H1 (cell line): ENCODE data around the gene SMAD7. TPM values are rescaled to one million over a fixed set of nuclear protein-coding genes. Genes with fewer than 3 reads are reported as not detected.

Experiments
- CTCF ChIP-seq, 3 experiments: IDR thresholded peaks; 1 replicate in 2 of 3; 2 replicates in 1 of 3; pipeline versions ENCODE4 v1.5.1 to v1.6.1; 2011; ENCODE audit warnings: low read length in 3 of 3, mild to moderate bottlenecking in 3 of 3, inconsistent platforms in 2 of 3, low read depth in 1 of 3, moderate library complexity in 1 of 3; ENCODE audit not compliant: insufficient read depth in 1 of 3; ENCODE audit errors: control extremely low read depth in 1 of 3
- FOSL1 ChIP-seq: IDR thresholded peaks from 2 replicates; pipeline ENCODE4 v1.6.1; 2011; ENCODE audit warnings: mild to moderate bottlenecking, low read depth, low read length, moderate library complexity; ENCODE audit not compliant: insufficient read depth
- polyA plus RNA-seq, 7 experiments: library from polyadenylated mRNA; depleted of rRNA in 3 of 7; stranded (reverse) in 5 of 7; unstranded in 2 of 7; fragments of >200 nt in 5 of 7; fragments of 200-250 nt in 2 of 7; gene quantifications; 1 replicate in 5 of 7; 2 replicates in 1 of 7; 4 replicates in 1 of 7; pipeline versions ENCODE4 v1.2.1 to v1.2.3, GENCODE V29; 2011 to 2013; ENCODE audit warnings: missing spikeins in 2 of 7, mixed read lengths in 2 of 7
- total RNA-seq: library from RNA; stranded (reverse); fragmentation: NEBNext Ultra II Directional; extraction: Animal tissue kit (Norgen Biotek cat#: 25700); gene quantifications from 2 replicates; pipeline ENCODE4 v1.2.1, GENCODE V29; 2021

The SMAD7 gene
- total and polyA plus RNA-seq, 2 of the 8 experiments (the other 6 are each of a cell fraction or from before 2014, with no cell fraction given) = 6.5 to 15.5 TPM

- TF ChIP-seq CTCF (IDR thresholded peaks at IDR 0.05; ENCODE audit: control extremely low read depth in 1 of 3, insufficient read depth in 1 of 3, low read depth in 1 of 3, low read length in 3 of 3) = no peak
- TF ChIP-seq FOSL1 = no peak
Measured at GRCh38 chr18:48934415-48934722, 16.4 kb downstream of the SMAD7 start (continued).
